Activated naive CD8-positive, alpha-beta T cell treated with anti-CD3 and anti-CD28 coated beads, Interleukin-2, amount 50 U/mL, for 24 hours (primary cell): ENCODE data around the gene ARHGEF16.

ENCODE experiments used
- ATAC-seq: fragments of 150-1000 bp; cut with Tn5 transposase; one replicate; pipeline ENCODE4 v1.10.0; 2021
- DNase-seq: peaks from one replicate; pipeline ENCODE4 v3.0.0; 2021
- H3K27ac Mint-ChIP-seq: one replicate; pipeline ENCODE4 v1.8.0; 2021; ENCODE audit warnings: mild to moderate bottlenecking, mixed read lengths
- H3K27me3 Mint-ChIP-seq: one replicate; pipeline ENCODE4 v1.8.0; 2021; ENCODE audit warnings: mixed read lengths
- H3K36me3 Mint-ChIP-seq: one replicate; pipeline ENCODE4 v1.8.0; 2021; ENCODE audit warnings: low read depth, mixed read lengths
- H3K4me1 Mint-ChIP-seq: one replicate; pipeline ENCODE4 v1.8.0; 2021; ENCODE audit warnings: mixed read lengths
- H3K4me3 Mint-ChIP-seq: one replicate; pipeline ENCODE4 v1.8.0; 2021; ENCODE audit warnings: mild to moderate bottlenecking, moderate library complexity, mixed read lengths
- H3K9me3 Mint-ChIP-seq: one replicate; pipeline ENCODE4 v1.8.0; 2021; ENCODE audit warnings: mixed read lengths

Gene ARHGEF16

DNA sequence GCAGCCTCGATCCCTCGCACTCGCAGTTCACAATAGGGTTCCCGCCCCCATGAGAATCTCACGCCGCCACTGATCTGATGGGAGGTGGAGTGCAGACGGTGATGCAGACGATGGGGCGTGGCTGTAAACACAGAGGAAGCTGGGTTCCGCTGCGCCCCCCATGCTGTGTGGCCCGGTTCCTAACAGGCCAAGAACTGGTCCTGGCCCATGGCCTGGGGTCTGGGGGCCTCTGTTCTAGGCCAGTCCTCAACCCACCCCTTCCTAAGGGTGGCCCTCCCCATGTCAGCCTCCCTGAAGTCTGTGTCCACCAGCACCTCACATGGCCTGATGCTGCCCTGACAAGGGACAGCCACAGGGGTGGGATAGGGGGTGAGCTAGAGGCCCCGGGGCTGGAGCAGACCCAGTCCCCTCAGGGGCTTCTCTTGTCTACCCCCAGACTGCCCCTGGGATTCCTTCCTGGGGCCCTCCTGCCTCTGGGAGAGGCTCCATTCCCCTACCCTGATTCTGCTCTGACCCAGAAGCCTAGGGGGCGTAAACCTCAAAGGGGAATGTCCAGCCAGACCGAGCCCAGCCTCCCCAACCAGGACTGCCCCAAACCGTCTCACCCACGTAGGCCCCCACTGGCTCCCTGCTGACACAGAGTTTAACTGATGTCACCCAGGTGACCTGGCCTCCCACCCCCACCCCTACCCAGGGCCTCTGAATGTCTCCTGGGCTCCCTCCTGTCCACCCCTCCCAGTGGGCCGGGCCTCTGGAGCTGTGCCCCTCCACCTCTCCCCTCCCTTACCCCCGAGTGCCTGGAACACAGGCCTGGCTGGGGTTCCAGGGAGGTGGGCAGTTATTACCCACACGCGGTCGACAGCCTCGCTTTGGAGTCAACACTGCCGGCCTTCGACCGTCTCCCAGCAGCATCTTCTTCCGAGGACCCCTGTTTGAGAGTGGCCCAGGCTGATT lies 14.8 kb upstream of the ARHGEF16 start:
- no peaks in the 10 kb centered on the region for H3K36me3 Mint-ChIP-seq
- DNase-seq: no peak
- H3K9me3 Mint-ChIP-seq: no peaks in the 10 kb centered on the region
- H3K27me3 Mint-ChIP-seq: no peaks in the 10 kb centered on the region
- ATAC-seq: no peak
- H3K4me1 Mint-ChIP-seq: no peaks in the 10 kb centered on the region
- no peak overlapping the region for H3K27ac Mint-ChIP-seq
- H3K4me3 Mint-ChIP-seq: no peak overlapping the region

GRCh38 chr1:3440300-3440681 lies 14.2 kb upstream of the ARHGEF16 start:
- no peak for DNase-seq
- H3K4me3 Mint-ChIP-seq: no peak overlapping the region
- no peak overlapping the region for H3K27ac Mint-ChIP-seq
- no peaks in the 10 kb centered on the region for H3K9me3 Mint-ChIP-seq
- H3K27me3 Mint-ChIP-seq: no peaks in the 10 kb centered on the region
- H3K36me3 Mint-ChIP-seq: no peaks in the 10 kb centered on the region
- no peak for ATAC-seq
- no peaks in the 10 kb centered on the region for H3K4me1 Mint-ChIP-seq

GRCh38 chr1:3440711-3441409 lies 13.6 kb upstream of the ARHGEF16 start:
- H3K27me3 Mint-ChIP-seq: no peaks in the 10 kb centered on the region
- ATAC-seq (no peak), DNase-seq (no peak)
- H3K36me3 Mint-ChIP-seq: no peaks in the 10 kb centered on the region
- no peaks in the 10 kb centered on the region for H3K4me1 Mint-ChIP-seq
- H3K9me3 Mint-ChIP-seq: no peaks in the 10 kb centered on the region
- H3K4me3 Mint-ChIP-seq: no peak overlapping the region
- no peak overlapping the region for H3K27ac Mint-ChIP-seq

GRCh38 chr1:3441410-3441847 lies 13.0 kb upstream of the ARHGEF16 start:
- Mint-ChIP-seq H3K4me1 (no peaks in the 10 kb centered on the region), H3K27ac (no peak overlapping the region), H3K27me3 (no peaks in the 10 kb centered on the region), H3K36me3 (no peaks in the 10 kb centered on the region), H3K9me3 (no peaks in the 10 kb centered on the region), H3K4me3 (no peak overlapping the region)
- ATAC-seq (no peak), DNase-seq (no peak)

GRCh38 chr1:3441880-3442279 lies 12.6 kb upstream of the ARHGEF16 start:
- Mint-ChIP-seq H3K9me3 (no peaks in the 10 kb centered on the region), H3K4me3 (no peak overlapping the region), H3K27ac (no peak overlapping the region), H3K27me3 (no peaks in the 10 kb centered on the region), H3K36me3 (no peaks in the 10 kb centered on the region), H3K4me1 (no peaks in the 10 kb centered on the region)
- no peak for ATAC-seq
- no peak for DNase-seq

DNA sequence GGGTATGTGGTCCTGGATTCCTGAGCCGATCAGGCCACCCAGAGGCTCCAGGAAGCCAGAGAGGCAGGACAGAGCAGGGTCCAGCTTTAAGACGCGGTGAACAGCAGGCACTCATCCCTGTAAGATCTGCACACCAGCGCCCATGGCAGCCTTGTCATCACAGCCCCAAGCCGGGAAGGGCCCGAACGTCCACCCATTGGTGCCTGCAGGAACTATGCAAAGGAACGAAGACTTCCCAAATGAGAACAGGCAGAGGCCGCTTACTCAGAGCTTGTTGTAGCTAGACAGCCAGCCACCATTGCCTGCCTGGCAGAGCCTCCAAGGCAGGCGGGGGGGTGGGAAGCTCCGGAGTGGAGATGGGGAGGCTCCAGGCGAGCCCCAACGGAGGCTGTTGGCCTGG lies 12.1 kb upstream of the ARHGEF16 start:
- ATAC-seq: no peak
- no peak overlapping the region for H3K27ac Mint-ChIP-seq

DNA sequence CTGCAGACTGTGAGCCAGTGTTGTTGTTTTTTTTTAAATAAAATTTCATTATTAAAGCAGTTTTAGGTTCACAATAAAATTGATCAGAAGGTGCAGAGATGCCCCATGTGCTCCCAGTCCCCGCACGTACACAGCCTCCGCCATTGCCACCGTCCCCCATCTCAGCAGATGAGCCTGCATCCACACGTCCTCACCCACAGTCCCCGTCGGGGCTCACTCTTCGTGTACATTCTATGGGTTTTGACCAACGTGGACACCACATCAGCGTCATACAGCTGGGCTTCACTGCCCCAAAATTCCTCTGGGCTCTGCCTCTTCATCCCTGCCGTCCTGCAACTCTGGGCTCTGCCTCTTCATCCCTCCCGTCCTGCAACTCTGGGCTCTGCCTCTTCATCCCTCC lies 11.6 kb upstream of the ARHGEF16 start:
- no peaks in the 10 kb centered on the region for H3K36me3 Mint-ChIP-seq
- no peak overlapping the region for H3K4me3 Mint-ChIP-seq
- peaks cover 8% of the 10 kb centered on the region for H3K9me3 Mint-ChIP-seq
- H3K4me1 Mint-ChIP-seq: no peaks in the 10 kb centered on the region
- no peak for ATAC-seq
- DNase-seq: no peak
- H3K27me3 Mint-ChIP-seq: peaks cover 1% of the 10 kb centered on the region
- H3K27ac Mint-ChIP-seq: no peak overlapping the region

More for the DNA sequence above, 12.1 kb upstream of the ARHGEF16 start:
- DNase-seq: no peak
- Mint-ChIP-seq H3K4me1 (no peaks in the 10 kb centered on the region), H3K9me3 (peaks cover 2% of the 10 kb centered on the region), H3K27me3 (no peaks in the 10 kb centered on the region), H3K4me3 (no peak overlapping the region), H3K36me3 (no peaks in the 10 kb centered on the region)

DNA sequence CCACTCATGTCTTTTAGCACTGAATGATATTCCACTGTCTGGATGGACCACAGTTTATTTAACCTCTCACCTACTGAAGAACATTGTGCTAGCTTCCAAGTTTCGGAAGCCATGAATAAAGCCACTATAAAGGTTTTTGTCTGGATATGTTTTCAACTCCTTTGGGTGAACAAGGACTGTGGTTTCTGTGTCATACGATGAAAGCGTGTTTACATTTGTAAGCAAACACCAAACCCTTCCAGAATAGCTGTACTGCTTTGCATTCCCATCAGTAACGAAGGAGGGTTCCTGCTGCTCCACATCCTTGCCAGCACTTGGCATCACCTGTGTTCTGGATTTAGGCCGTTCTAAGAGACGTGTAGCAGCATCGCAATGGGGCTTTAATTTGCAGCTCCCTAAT lies 10.7 kb upstream of the ARHGEF16 start:
- Mint-ChIP-seq H3K27ac (no peak overlapping the region), H3K36me3 (no peaks in the 10 kb centered on the region), H3K9me3 (peaks cover 11% of the 10 kb centered on the region), H3K4me3 (no peak overlapping the region), H3K27me3 (peaks cover 4% of the 10 kb centered on the region), H3K4me1 (no peaks in the 10 kb centered on the region)
- ATAC-seq (no peak), DNase-seq (no peak)

GRCh38 chr1:3444298-3444697 lies 10.2 kb upstream of the ARHGEF16 start:
- H3K27ac Mint-ChIP-seq: no peak overlapping the region
- H3K9me3 Mint-ChIP-seq: peaks cover 11% of the 10 kb centered on the region
- no peak for DNase-seq
- no peaks in the 10 kb centered on the region for H3K36me3 Mint-ChIP-seq
- H3K27me3 Mint-ChIP-seq: peaks cover 7% of the 10 kb centered on the region
- no peak overlapping the region for H3K4me3 Mint-ChIP-seq
- no peak for ATAC-seq
- H3K4me1 Mint-ChIP-seq: no peaks in the 10 kb centered on the region

- no peaks in the 10 kb centered on the region for H3K36me3 Mint-ChIP-seq
- peaks cover 11% of the 10 kb centered on the region for H3K9me3 Mint-ChIP-seq
- ATAC-seq: no peak
- no peaks in the 10 kb centered on the region for H3K4me1 Mint-ChIP-seq
- H3K27me3 Mint-ChIP-seq: peaks cover 10% of the 10 kb centered on the region
- no peak overlapping the region for H3K27ac Mint-ChIP-seq
- H3K4me3 Mint-ChIP-seq: no peak overlapping the region
- DNase-seq: no peak
Measured at GRCh38 chr1:3444736-3445135, 9.7 kb upstream of the ARHGEF16 start.

DNA sequence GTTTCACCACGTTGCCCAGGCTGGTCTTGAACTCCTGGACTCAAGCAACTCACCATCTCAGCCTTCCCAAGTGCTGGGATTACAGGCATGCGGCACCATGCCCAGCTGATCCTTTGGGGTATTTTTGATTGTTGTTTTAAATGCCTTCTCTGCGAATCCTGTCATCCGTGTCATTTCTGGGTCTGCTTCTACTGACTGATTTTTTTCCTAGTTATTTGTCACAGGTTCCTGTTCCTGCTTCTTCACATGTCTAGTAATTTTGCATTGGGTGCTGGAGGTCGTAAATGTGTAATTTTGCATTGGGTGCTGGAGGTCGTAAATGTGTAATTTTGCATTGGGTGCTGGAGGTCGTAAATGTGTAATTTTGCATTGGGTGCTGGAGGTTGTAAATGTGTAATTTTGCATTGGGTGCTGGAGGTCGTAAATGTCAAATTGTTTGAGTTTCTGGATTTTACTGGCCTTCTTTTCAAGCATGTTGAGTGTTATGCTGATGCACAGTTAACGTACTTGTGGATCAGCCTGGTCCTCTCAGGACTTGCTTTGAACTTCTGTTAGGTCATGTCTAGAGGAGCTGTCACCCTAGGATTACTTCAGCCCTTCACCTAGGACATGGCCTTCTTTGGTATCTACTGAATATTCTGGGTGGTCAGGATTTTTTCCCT lies 4.1 kb upstream of the ARHGEF16 start:
- H3K27me3 Mint-ChIP-seq: peaks cover 18% of the 10 kb centered on the region
- peaks cover 11% of the 10 kb centered on the region for H3K9me3 Mint-ChIP-seq
- H3K27ac Mint-ChIP-seq: no peak overlapping the region
- H3K4me3 Mint-ChIP-seq: no peak overlapping the region
- H3K4me1 Mint-ChIP-seq: peaks cover 3% of the 10 kb centered on the region
- ATAC-seq: no peak
- DNase-seq: no peak
- H3K36me3 Mint-ChIP-seq: no peaks in the 10 kb centered on the region

DNA sequence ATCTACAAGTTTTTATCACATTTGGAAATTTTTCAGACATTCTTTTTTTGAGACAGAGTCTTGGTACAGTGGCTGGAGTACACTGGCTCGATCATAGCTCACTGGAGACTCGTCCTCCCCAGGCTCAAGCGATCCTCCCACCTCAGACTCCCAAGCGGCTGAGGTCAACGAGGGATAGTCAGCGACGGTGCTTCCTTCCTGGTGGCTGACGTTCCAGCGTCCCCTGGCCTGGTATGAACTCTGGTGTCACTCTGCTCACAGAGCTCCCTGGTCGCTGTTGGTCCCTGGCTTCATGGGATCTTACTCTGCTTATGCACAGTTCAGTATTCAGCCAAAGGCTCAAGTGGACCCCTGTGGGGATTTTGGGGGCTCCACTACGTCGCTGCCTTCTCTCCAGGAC lies 3.5 kb upstream of the ARHGEF16 start:
- Mint-ChIP-seq H3K36me3 (no peaks in the 10 kb centered on the region), H3K27me3 (peaks cover 18% of the 10 kb centered on the region), H3K9me3 (peaks cover 11% of the 10 kb centered on the region), H3K4me3 (no peak overlapping the region), H3K27ac (no peak overlapping the region), H3K4me1 (peaks cover 3% of the 10 kb centered on the region)
- no peak for ATAC-seq
- DNase-seq: no peak

- Mint-ChIP-seq H3K4me3 (no peak overlapping the region), H3K4me1 (peaks cover 3% of the 10 kb centered on the region), H3K36me3 (no peaks in the 10 kb centered on the region), H3K27ac (no peak overlapping the region), H3K9me3 (peaks cover 10% of the 10 kb centered on the region), H3K27me3 (peaks cover 18% of the 10 kb centered on the region)
- ATAC-seq: no peak
- no peak for DNase-seq
Measured at GRCh38 chr1:3451994-3452865, 2.2 kb upstream of the ARHGEF16 start.

DNA sequence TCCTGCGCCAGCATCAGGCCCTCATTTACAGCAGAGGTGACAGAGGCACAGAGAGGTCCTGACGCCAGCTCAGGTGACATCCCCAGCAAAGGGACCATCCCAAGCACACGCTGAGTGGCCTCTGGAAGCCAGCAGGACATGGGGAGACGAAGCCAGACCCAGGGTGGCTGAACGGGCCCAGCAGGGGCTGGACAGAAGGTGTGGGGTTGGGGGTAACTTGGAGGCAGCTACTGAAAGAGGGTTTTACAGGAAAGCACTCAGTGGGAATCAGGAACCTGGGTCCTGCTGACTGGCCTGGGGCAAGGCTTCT lies 1.6 kb upstream of the ARHGEF16 start:
- DNase-seq: no peak
- Mint-ChIP-seq H3K4me1 (peaks cover 3% of the 10 kb centered on the region), H3K27me3 (peaks cover 18% of the 10 kb centered on the region), H3K36me3 (no peaks in the 10 kb centered on the region), H3K4me3 (no peak overlapping the region), H3K27ac (no peak overlapping the region), H3K9me3 (peaks cover 4% of the 10 kb centered on the region)
- ATAC-seq: no peak
